Measurements from ENCODE around the gene SGPP1.

The SGPP1 gene

DNA sequence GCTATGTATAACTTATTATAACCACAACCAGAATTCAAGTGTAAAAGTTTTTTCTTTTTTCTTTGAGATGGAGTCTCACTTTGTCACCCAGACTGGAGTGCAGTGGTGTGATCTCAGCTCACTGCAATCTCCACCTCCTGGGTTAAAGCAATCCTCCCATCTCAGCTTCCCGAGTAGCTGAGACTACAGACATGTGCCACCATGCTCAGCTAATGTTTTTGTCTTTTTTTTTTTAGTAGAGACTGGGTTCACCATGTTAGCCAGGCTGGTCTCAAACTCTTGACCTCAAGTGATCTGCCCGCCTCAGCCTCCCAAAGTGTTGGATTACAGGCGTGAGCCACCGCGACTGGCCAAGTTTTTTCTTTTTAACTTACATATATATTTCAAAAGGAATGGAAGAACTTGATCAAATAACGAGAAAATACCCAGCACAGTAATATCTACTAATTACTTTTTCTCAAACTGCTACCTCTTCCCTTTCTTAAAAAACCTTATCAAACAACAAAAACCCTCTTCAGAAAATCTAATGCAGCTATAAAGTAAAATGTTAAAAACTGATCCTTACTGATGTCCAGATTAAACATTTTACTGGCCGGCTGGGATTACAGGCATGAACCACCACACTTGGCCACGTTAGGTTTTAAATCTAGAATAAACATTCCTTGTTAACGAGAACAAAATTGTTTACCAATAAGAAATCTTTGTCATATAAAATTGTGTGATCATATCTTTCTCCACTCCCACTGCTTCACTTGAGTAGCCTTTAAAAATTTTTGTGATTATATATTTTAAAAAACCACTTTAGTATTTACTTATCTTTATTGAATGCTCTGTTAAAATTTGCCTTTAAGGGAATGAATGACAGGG lies 44.9 kb downstream of the SGPP1 start:
- H3K27ac ChIP-seq (replicated peaks), result no peak overlapping the region
- no peak for TF ChIP-seq POLR2AphosphoS5 (IDR thresholded peaks at IDR 0.05; ENCODE audit: low read depth)
- TF ChIP-seq, protein P1, sequence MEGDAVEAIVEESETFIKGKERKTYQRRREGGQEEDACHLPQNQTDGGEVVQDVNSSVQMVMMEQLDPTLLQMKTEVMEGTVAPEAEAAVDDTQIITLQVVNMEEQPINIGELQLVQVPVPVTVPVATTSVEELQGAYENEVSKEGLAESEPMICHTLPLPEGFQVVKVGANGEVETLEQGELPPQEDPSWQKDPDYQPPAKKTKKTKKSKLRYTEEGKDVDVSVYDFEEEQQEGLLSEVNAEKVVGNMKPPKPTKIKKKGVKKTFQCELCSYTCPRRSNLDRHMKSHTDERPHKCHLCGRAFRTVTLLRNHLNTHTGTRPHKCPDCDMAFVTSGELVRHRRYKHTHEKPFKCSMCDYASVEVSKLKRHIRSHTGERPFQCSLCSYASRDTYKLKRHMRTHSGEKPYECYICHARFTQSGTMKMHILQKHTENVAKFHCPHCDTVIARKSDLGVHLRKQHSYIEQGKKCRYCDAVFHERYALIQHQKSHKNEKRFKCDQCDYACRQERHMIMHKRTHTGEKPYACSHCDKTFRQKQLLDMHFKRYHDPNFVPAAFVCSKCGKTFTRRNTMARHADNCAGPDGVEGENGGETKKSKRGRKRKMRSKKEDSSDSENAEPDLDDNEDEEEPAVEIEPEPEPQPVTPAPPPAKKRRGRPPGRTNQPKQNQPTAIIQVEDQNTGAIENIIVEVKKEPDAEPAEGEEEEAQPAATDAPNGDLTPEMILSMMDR (IDR thresholded peaks at IDR 0.05; ENCODE audit: insufficient read depth, low read length), result no peak
- TF ChIP-seq SPI1 (IDR thresholded peaks at IDR 0.05; ENCODE audit: borderline replicate concordance, low read depth), result no peak
- TF ChIP-seq, protein P2, sequence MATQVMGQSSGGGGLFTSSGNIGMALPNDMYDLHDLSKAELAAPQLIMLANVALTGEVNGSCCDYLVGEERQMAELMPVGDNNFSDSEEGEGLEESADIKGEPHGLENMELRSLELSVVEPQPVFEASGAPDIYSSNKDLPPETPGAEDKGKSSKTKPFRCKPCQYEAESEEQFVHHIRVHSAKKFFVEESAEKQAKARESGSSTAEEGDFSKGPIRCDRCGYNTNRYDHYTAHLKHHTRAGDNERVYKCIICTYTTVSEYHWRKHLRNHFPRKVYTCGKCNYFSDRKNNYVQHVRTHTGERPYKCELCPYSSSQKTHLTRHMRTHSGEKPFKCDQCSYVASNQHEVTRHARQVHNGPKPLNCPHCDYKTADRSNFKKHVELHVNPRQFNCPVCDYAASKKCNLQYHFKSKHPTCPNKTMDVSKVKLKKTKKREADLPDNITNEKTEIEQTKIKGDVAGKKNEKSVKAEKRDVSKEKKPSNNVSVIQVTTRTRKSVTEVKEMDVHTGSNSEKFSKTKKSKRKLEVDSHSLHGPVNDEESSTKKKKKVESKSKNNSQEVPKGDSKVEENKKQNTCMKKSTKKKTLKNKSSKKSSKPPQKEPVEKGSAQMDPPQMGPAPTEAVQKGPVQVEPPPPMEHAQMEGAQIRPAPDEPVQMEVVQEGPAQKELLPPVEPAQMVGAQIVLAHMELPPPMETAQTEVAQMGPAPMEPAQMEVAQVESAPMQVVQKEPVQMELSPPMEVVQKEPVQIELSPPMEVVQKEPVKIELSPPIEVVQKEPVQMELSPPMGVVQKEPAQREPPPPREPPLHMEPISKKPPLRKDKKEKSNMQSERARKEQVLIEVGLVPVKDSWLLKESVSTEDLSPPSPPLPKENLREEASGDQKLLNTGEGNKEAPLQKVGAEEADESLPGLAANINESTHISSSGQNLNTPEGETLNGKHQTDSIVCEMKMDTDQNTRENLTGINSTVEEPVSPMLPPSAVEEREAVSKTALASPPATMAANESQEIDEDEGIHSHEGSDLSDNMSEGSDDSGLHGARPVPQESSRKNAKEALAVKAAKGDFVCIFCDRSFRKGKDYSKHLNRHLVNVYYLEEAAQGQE (IDR thresholded peaks at IDR 0.05; ENCODE audit: insufficient replicate concordance, low read depth), result no peak
- TF ChIP-seq GABPA (IDR thresholded peaks at IDR 0.05; ENCODE audit: low read depth), result no peak
- no peak overlapping the region for H3K4me3 ChIP-seq (replicated peaks; ENCODE audit: insufficient read depth, low read length)
- no peak for DNase-seq (ENCODE audit: low read depth in 1 of 2, low spot score in 1 of 2)
- H3K27me3 ChIP-seq (ENCODE audit: insufficient read depth, poor library complexity, severe bottlenecking), result no peaks in the 10 kb centered on the region

DNA sequence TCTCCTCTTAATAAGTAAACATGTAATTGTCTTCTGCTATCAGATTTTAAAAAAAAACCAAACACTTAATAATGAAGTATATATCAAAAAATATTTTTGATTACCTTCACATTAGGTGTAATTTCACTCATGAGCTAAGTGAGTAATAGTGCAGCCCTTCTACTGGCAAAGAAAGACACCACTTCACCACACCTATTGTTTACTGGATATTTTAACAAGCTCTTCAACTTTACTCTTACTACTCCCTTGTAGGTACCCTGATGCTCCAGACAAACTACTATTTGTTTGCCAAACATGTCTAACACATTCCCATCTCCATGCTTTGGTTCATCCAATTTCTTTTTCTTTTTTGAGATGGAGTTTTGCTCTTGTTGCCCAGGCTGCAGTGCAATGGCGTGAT lies 49.3 kb downstream of the SGPP1 start:
- Histone ChIP-seq H3K4me3 (replicated peaks; ENCODE audit: insufficient read depth, low read length) (no peak overlapping the region), H3K27ac (replicated peaks) (no peak overlapping the region), H3K27me3 (ENCODE audit: insufficient read depth, poor library complexity, severe bottlenecking) (no peaks in the 10 kb centered on the region)
- no peak for DNase-seq (ENCODE audit: low read depth in 1 of 2, low spot score in 1 of 2)
- TF ChIP-seq SPI1 (IDR thresholded peaks at IDR 0.05; ENCODE audit: borderline replicate concordance, low read depth) (no peak), GABPA (IDR thresholded peaks at IDR 0.05; ENCODE audit: low read depth) (no peak), POLR2AphosphoS5 (IDR thresholded peaks at IDR 0.05; ENCODE audit: low read depth) (no peak)
- TF ChIP-seq, protein P1 (IDR thresholded peaks at IDR 0.05; ENCODE audit: insufficient read depth, low read length), result no peak
- TF ChIP-seq, protein P2 (IDR thresholded peaks at IDR 0.05; ENCODE audit: insufficient replicate concordance, low read depth), result no peak

DNA sequence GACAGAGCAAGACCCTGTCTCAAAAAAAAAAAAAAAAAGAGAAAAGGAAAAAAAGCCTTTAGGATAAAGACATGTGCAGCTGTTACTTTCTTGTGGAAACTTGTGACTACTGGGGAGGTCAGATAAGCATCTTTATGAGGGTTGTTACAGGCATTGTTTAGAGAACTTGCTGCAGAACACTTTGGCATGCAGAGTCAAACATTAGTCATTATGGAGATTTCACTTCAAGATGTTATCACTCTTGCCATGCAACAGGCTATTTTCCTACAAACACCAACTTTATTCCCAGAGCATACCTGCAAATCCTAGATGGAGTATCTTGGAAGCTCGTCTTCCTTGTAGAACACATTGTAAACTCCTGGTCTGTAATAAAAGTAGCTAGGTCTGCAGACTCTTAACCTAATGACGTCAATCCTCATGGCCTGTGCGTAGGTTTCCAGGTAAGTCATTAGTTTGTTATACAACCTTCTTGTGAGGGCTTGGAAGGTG lies 49.9 kb downstream of the SGPP1 start:
- no peak overlapping the region for H3K27ac ChIP-seq (replicated peaks)
- no peaks in the 10 kb centered on the region for H3K27me3 ChIP-seq (ENCODE audit: insufficient read depth, poor library complexity, severe bottlenecking)
- H3K4me3 ChIP-seq (replicated peaks; ENCODE audit: insufficient read depth, low read length), result no peak overlapping the region
- TF ChIP-seq, protein P2 (IDR thresholded peaks at IDR 0.05; ENCODE audit: insufficient replicate concordance, low read depth), result no peak
- no peak for TF ChIP-seq GABPA (IDR thresholded peaks at IDR 0.05; ENCODE audit: low read depth)
- TF ChIP-seq, protein P1 (IDR thresholded peaks at IDR 0.05; ENCODE audit: insufficient read depth, low read length), result no peak
- TF ChIP-seq POLR2AphosphoS5 (IDR thresholded peaks at IDR 0.05; ENCODE audit: low read depth), result no peak
- no peak for TF ChIP-seq SPI1 (IDR thresholded peaks at IDR 0.05; ENCODE audit: borderline replicate concordance, low read depth)
- no peak for DNase-seq (ENCODE audit: low read depth in 1 of 2, low spot score in 1 of 2)

All from HL-60 (cell line).